Muscle of leg (tissue), 11 donors: ENCODE results near the gene JARID2. TPM values are rescaled to one million over a fixed set of nuclear protein-coding genes. Genes with fewer than 3 reads are reported as not detected.

Experiments
- DNase-seq: peaks from one replicate; pipeline ENCODE4 v3.0.0; 2013
- H3K27ac ChIP-seq: one replicate; pipeline ENCODE4 v1.5.1; 2013; ENCODE audit warnings: mild to moderate bottlenecking, low read length, control low read depth
- H3K27me3 ChIP-seq: one replicate; pipeline ENCODE4 v1.6.1; 2013; ENCODE audit warnings: low read length; ENCODE audit not compliant: control insufficient read depth, insufficient read depth
- H3K36me3 ChIP-seq: one replicate; pipeline ENCODE4 v1.6.1; 2013; ENCODE audit warnings: low read length; ENCODE audit not compliant: control insufficient read depth, insufficient read depth
- H3K4me1 ChIP-seq: one replicate; pipeline ENCODE4 v1.6.1; 2013; ENCODE audit warnings: low read length; ENCODE audit not compliant: control insufficient read depth, insufficient read depth
- H3K4me3 ChIP-seq: one replicate; pipeline ENCODE4 v1.5.1; 2013; ENCODE audit warnings: low read length, control low read depth
- H3K9me3 ChIP-seq: replicated peaks from 2 replicates; pipeline ENCODE4 v1.6.1; 2013; ENCODE audit warnings: low read depth, low read length; ENCODE audit not compliant: control insufficient read depth
- WGBS: methylation state at CpG from one replicate; pipeline ENCODE4 v1.1.5; 2013; ENCODE audit warnings: missing lambda C conversion rate; ENCODE audit not compliant: insufficient coverage; 5-methylcytosine and 5-hydroxymethylcytosine counted together
- polyA plus RNA-seq, 8 donors: library from polyadenylated mRNA; unstranded; fragments of 120-200 nt; gene quantifications; one replicate each; pipeline versions ENCODE4 v1.2.1 to v1.2.3, GENCODE V29; 2013; ENCODE audit warnings: inconsistent platforms in 1 of 8, low replicate concordance in 1 of 8; ENCODE audit not compliant: insufficient read length in 8 of 8, insufficient read depth in 1 of 8
- total RNA-seq: library from RNA; stranded (reverse); fragments of 120-200 nt; gene quantifications from one replicate; pipeline ENCODE4 v1.2.4, GENCODE V29; 2013

Gene JARID2
- total and polyA plus RNA-seq, 9 donors = 9.8 to 15.3 (median 13.2) TPM

DNA sequence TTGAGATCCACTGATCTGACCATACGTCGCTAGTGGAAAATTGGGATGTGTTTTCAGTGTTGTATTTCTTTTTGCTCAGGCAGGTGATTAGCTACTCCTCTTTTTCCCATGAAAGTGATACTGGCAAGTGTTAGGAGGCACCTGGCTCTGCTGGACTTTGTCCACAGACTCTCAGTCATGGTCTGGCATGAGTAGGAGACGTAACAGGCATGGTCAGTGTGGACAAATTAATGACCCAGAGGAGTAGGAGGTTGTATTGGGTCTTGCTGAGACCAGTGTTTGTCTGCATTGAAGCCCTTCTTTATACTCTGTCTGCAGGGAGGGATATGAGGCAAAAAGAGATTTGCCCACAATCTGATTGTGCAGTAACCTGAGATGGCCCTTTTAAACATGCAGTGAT is 238.3 kb downstream of the JARID2 start:
- Histone ChIP-seq H3K9me3 (no peaks in the 10 kb centered on the region), H3K36me3 (peaks cover 16% of the 10 kb centered on the region), H3K27me3 (no peaks in the 10 kb centered on the region), H3K27ac (no peak overlapping the region), H3K4me1 (peaks cover 19% of the 10 kb centered on the region), H3K4me3 (no peak overlapping the region)
- peak; percentile 34 for DNase-seq
- WGBS = 31% methylated on average over 3 of the region's 3 CpGs

DNA sequence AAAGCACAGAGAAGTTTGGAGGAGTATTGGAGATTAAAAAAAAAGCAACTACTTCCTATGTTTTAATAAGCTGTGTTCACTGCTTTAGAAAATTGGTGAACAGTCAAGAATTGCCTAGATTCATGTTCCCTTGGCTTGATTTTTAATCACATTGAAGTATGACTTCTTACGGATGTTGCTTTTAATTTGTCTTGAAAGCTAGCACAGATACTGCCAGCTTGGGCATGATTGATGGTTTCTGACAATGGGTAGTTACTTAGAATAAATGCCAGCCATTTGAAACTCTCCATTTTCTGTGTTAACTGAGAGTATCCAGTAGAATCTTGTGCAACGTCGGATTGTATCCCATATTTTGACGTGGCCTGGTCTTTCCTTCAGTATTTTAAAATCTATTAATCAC is 239.0 kb downstream of the JARID2 start:
- H3K27ac ChIP-seq = no peak overlapping the region
- DNase-seq = no peak
- no peaks in the 10 kb centered on the region for H3K9me3 ChIP-seq
- 100% methylated on average over 1 of the region's 4 CpGs for WGBS
- peaks cover 16% of the 10 kb centered on the region for H3K4me1 ChIP-seq
- no peaks in the 10 kb centered on the region for H3K27me3 ChIP-seq
- peaks cover 18% of the 10 kb centered on the region for H3K36me3 ChIP-seq
- no peak overlapping the region for H3K4me3 ChIP-seq

DNA sequence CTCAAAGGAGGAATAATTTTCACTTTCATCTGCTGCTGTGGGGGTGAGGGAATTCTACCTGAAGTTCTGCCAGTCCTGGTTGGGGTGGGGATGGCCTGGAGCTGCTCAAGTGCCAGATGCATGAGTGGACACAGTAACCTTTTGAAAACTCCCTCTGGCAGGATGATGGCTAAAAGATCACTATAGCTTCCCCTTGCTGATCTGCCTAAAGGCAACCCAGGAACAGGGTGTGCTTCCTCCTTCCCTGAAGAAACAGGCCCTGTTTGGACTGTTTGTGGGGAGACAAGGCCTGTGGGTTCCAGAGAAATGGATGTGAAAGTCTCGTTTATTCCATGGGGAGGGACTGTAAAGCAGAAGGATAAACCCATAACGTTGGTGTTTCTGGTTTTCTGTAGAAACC is 240.1 kb downstream of the JARID2 start:
- Histone ChIP-seq H3K27me3 (no peaks in the 10 kb centered on the region), H3K9me3 (no peaks in the 10 kb centered on the region), H3K36me3 (peaks cover 18% of the 10 kb centered on the region), H3K27ac (no peak overlapping the region), H3K4me3 (no peak overlapping the region), H3K4me1 (peaks cover 11% of the 10 kb centered on the region)
- WGBS = 40% methylated on average over 2 of the region's 2 CpGs
- DNase-seq = no peak

DNA sequence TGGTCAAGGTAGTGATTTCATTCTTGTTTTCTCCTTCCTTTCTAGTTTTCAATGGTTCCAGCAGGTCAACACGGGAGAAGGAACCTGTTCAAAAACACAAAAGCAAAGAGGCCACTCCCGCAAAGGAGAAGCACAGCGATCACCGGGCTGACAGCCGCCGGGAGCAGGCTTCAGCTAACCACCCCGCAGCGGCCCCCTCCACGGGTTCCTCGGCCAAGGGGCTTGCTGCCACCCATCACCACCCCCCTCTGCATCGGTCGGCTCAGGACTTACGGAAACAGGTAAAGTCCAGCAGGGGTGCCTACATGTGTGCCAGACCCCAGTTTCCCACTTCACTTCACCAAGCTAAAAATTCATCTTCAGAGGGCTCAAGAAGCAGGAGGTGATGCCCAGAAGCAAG is 241.4 kb downstream of the JARID2 start:
- Histone ChIP-seq H3K27me3 (no peaks in the 10 kb centered on the region), H3K4me3 (no peak overlapping the region), H3K27ac (no peak overlapping the region), H3K9me3 (no peaks in the 10 kb centered on the region), H3K4me1 (peaks cover 14% of the 10 kb centered on the region), H3K36me3 (peaks cover 18% of the 10 kb centered on the region)
- DNase-seq = no peak
- 95% methylated on average over 4 of the region's 13 CpGs for WGBS

DNA sequence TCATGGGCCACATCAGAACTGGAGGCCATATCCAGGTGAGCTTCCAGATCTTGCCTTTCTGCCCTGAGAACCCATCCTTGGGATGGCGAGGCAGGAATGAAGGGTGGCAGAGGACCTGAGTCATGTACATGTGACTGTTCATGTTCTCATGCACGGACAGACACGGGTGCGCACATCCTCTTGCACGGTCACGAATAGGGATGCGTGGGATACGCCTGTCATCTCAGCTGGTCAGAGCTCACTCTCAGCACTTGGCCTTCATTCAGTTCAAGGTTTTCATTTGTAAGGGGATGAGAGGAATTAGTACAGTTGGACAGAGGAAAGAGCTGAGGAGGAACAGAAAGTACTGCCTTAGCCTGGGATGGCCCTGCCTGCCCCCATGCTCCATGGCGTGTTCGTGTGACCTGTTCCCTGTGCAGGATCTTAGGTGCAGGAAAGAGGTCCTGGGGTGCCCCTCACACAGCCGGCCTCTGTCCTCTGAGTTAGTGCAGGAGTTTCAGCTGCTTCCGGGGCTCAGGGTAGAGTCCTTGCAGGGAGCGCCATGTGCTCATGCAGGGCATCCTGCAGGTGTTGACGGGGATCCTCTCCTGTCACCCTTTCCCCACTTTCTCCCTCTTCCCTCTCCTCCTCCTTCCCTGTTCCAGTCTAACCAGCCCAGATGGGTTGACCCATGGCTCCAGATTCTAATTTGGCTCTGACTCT is 243.5 kb downstream of the JARID2 start:
- H3K27me3 ChIP-seq = no peaks in the 10 kb centered on the region
- no peak overlapping the region for H3K27ac ChIP-seq
- H3K9me3 ChIP-seq = no peaks in the 10 kb centered on the region
- WGBS = 92% methylated on average over 14 of the region's 14 CpGs
- peaks cover 18% of the 10 kb centered on the region for H3K36me3 ChIP-seq
- no peak overlapping the region for H3K4me3 ChIP-seq
- no peak for DNase-seq
- peaks cover 8% of the 10 kb centered on the region for H3K4me1 ChIP-seq

DNA sequence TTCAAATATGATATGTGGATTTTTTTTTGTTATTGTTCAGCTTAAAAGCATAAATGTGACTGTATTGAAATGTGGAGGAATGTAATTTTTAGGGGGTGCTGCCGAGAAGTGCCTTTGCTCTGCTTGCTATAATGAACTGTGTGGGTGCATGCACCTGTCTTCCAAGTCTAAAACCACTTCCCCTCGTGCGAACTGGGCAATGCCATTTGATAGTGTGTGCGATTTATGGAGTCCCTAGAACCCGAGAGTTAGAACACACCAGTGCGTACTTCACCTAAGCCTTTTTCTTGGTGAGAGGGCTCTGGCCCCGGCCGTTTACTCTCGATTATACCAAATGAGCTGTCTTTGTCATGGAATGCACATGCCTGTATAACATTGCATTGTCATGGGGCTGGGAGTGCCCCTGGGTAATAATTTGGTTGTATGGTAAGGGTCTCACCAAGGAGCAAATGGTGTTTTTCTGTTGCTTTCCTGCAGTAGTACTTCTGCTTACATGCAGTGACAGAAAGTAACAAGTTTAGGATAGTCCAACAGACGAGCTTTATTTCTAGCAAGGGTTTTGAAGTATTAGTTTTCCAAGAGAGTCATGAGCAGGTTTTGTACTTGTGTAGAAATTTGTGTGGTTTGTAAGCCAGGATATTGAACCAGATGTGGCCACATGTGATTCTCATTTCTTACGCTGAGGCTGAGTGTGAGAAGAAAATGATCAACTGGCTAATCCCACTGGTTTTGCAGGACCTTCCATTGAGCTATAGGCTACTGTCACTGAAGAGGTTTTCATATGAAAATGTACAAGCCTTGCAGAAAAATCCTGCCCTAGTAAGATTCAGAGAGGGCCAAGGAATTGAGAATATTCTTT is 244.6 kb downstream of the JARID2 start:
- Histone ChIP-seq H3K36me3 (peaks cover 18% of the 10 kb centered on the region), H3K27ac (no peak overlapping the region), H3K4me1 (peaks cover 13% of the 10 kb centered on the region), H3K9me3 (no peaks in the 10 kb centered on the region), H3K4me3 (no peak overlapping the region), H3K27me3 (no peaks in the 10 kb centered on the region)
- peak; percentile 29 for DNase-seq
- WGBS = 74% methylated on average over 8 of the region's 11 CpGs

DNA sequence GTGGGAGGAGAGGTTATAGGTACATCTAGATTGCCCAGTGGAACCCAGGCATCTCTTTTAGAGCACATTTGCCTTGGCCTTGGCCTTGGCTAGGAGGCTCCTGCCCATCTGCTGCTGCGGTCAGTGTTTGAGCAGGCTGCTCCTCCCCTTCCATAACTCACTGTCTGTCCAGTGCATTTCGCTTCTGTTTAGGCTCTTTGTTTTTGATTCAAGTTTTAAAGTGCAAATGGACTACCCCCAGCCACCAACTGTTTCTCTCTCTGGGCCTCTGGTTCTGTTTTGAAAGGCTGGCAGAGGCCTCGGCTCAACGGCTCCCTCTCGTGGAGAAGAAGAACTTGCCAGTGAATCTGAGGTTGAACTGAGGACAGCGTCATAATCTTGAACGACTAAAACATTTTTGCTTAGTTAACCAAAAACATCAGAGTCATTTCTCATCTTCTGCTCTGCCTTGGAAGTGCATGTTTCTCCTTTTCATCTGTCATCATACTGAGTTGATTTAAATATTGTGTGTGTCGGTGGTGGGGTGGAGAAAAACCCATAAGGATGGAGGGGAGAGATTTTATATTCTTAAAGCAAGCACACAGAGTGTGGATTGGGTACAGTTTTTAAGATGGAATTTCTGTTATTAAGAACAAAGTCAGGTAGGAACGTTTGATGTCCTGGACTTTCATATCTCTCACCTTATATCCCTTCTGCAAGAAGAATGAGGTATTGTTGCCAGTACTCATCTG is 245.6 kb downstream of the JARID2 start:
- Histone ChIP-seq H3K4me1 (peaks cover 18% of the 10 kb centered on the region), H3K27ac (no peak overlapping the region), H3K9me3 (no peaks in the 10 kb centered on the region), H3K36me3 (peaks cover 20% of the 10 kb centered on the region), H3K27me3 (no peaks in the 10 kb centered on the region), H3K4me3 (no peak overlapping the region)
- peak; percentile 86 for DNase-seq
- no CpG with 5 or more reads among the region's 9 CpGs for WGBS

DNA sequence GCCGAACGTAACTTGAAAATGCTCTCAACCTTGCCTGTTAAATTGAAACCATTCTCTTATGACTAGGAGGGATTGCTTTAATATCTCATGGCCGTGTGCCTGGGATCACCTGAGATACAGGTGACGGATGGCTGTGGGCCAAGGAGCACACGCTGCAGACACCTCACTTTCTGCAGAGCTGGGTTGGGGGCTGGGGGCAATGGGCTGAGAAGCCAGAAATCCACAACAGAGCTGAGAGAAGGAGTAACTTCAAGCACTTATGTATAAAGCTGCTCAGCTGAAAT is 246.1 kb downstream of the JARID2 start:
- Histone ChIP-seq H3K4me1 (peaks cover 18% of the 10 kb centered on the region), H3K4me3 (no peak overlapping the region), H3K27me3 (no peaks in the 10 kb centered on the region), H3K9me3 (no peaks in the 10 kb centered on the region), H3K27ac (no peak overlapping the region), H3K36me3 (peaks cover 25% of the 10 kb centered on the region)
- DNase-seq = no peak
- WGBS = 39% methylated on average over 3 of the region's 5 CpGs

DNA sequence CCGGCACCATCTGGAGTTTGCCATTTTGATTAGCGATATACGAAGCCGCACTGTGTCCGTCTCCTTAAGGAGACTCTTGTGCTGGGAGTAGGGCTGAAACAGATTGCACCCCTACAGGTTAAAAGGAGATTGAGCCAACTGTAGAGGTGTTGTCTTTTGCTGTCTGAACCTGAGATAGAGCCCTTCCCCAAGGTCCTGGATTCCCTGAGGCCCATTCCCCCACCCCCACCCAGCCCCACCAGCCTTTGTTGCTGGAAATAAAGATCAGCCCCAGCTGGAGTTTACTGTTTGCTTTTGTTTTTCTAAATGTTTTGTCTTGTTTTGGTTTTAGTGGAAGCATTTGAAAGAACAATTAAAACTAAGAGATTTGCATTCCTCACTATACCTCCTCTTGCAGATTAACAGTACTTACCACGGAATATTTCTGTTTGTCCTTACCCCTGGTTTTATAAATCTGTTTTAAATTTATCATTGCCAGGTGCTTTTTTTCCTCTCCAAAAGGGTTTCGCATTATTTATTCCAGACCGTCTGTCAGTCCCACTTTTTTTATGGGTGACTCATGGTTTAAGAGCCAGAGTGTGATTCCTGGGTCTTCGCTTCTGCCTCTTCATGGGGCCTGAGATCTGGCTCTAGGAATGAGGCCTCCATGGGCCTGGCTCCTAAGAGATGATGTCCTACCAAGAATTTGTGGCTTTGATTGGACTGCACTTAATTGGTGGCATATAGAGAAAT is 247.7 kb downstream of the JARID2 start:
- H3K4me1 ChIP-seq = peaks cover 18% of the 10 kb centered on the region
- H3K4me3 ChIP-seq = no peak overlapping the region

More for the DNA sequence above, 247.7 kb downstream of the JARID2 start:
- no peaks in the 10 kb centered on the region for H3K9me3 ChIP-seq
- no peak for DNase-seq
- H3K36me3 ChIP-seq = peaks cover 29% of the 10 kb centered on the region
- 87% methylated on average over 6 of the region's 9 CpGs for whole genome bisulfite sequencing
- H3K27me3 ChIP-seq = no peaks in the 10 kb centered on the region
- H3K27ac ChIP-seq = no peak overlapping the region
